PC-9 (cell line): ENCODE data around the gene SPARCL1. TPM values are rescaled to one million over a fixed set of nuclear protein-coding genes. Genes with fewer than 3 reads are reported as not detected.

ENCODE experiments used
- BruUV-seq: library from RNA; stranded (reverse); fragments of 400-500 nt; replicated peaks from 2 replicates; lab custom pipeline; 2021; lab: Mats Ljungman, UMichigan
- CTCF ChIA-PET: fragments of 300-600 bp; sonication (Branson Sonifier 250); formaldehyde crosslinking; loops from one replicate; lab custom pipeline; 2022; ENCODE audit warnings: antibody characterized with exemption; lab: Charles Lee
- POLR2A ChIA-PET: fragments of 300-600 bp; sonication (Branson Sonifier 250); formaldehyde crosslinking; loops from one replicate; lab custom pipeline; 2022; ENCODE audit warnings: antibody characterized with exemption; ENCODE audit not compliant: unreplicated experiment; lab: Charles Lee
- DNase-seq, 2 experiments: peaks; one replicate each; pipeline versions ENCODE4 v3.0.0 to v3.0.0-alpha.2; 2015 to 2022; ENCODE audit warnings: mixed read lengths in 1 of 2
- H2AFZ ChIP-seq: fragments of 200-600 bp; sonication (generic); 2 replicates; pipeline ENCODE4 v1.8.1; 2017; ENCODE audit warnings: antibody characterized with exemption
- H3F3A ChIP-seq: fragments of 200-600 bp; sonication (generic); 2 replicates; pipeline ENCODE4 v1.8.1; 2017; ENCODE audit warnings: antibody characterized with exemption, mild to moderate bottlenecking, low read depth; ENCODE audit not compliant: insufficient read depth
- H3K27ac ChIP-seq: fragments of 200-600 bp; sonication (generic); 2 replicates; pipeline ENCODE4 v1.6.1; 2016; ENCODE audit warnings: mixed run types
- H3K27me3 ChIP-seq: fragments of 200-600 bp; sonication (generic); 2 replicates; pipeline ENCODE4 v1.6.1; 2016; ENCODE audit warnings: low read depth, mixed run types; ENCODE audit not compliant: insufficient read depth
- H3K36me3 ChIP-seq: fragments of 200-600 bp; sonication (generic); 2 replicates; pipeline ENCODE4 v1.6.1; 2016; ENCODE audit warnings: low read depth, mixed run types
- H3K4me1 ChIP-seq: fragments of 200-600 bp; sonication (generic); replicated peaks from 2 replicates; pipeline ENCODE4 v1.6.1; 2016; ENCODE audit warnings: mixed run types; ENCODE audit not compliant: insufficient read depth
- H3K4me2 ChIP-seq: fragments of 200-600 bp; sonication (generic); 2 replicates; pipeline ENCODE4 v1.6.1; 2017; ENCODE audit warnings: mixed run types
- H3K4me3 ChIP-seq: fragments of 200-600 bp; sonication (generic); 2 replicates; pipeline ENCODE4 v1.6.1; 2016; ENCODE audit warnings: mixed run types
- H3K79me2 ChIP-seq: fragments of 200-600 bp; sonication (generic); 2 replicates; pipeline ENCODE4 v1.6.1; 2017; ENCODE audit warnings: low read depth, mixed run types
- H3K9me2 ChIP-seq: fragments of 200-600 bp; sonication (generic); 2 replicates; pipeline ENCODE4 v1.8.1; 2017; ENCODE audit warnings: mild to moderate bottlenecking; ENCODE audit not compliant: insufficient read depth
- H3K9me3 ChIP-seq: fragments of 200-600 bp; sonication (generic); 2 replicates; pipeline ENCODE4 v1.8.1; 2016; ENCODE audit warnings: low read depth; ENCODE audit not compliant: insufficient read depth
- H4K20me1 ChIP-seq: fragments of 200-600 bp; sonication (generic); 2 replicates; pipeline ENCODE4 v1.8.1; 2017; ENCODE audit not compliant: insufficient read depth
- CTCF ChIP-seq: fragments of 200-600 bp; sonication (generic); conservative IDR thresholded peaks from 2 replicates; pipeline ENCODE4 v1.6.1; 2017; ENCODE audit warnings: mixed run types, antibody characterized with exemption, mild to moderate bottlenecking, moderate library complexity
- EZH2 ChIP-seq: fragments of 200-600 bp; sonication (generic); IDR thresholded peaks from 2 replicates; pipeline ENCODE4 v1.8.0; 2017; ENCODE audit warnings: antibody characterized with exemption, low read depth
- intact Hi-C: fragments of 100-400 bp; cut with micrococcal nuclease; formaldehyde crosslinking; loops from one replicate; pipeline ENCODE4 v1.10.0; 2022; ENCODE audit not compliant: unreplicated experiment
- total RNA-seq: library from RNA; stranded (reverse); gene quantifications from 2 replicates; pipeline ENCODE4 v1.2.3, GENCODE V29; 2021

SPARCL1 gene
- total RNA-seq, 1 experiment from 2014 or later: not detected

GRCh38 chr4:87521757-87522374, 7.3 kb downstream of the SPARCL1 start:
- Histone ChIP-seq H3F3A (peaks cover 16% of the 10 kb centered on the region; the same call in 1 of the 2 replicates), H3K4me3 (no peak overlapping the region; the same call in 1 of the 2 replicates), H3K79me2 (no peaks in the 10 kb centered on the region), H4K20me1 (no peaks in the 10 kb centered on the region), H3K4me2 (peak overlapping the region; percentile 41), H3K9me2 (no peaks in the 10 kb centered on the region), H3K36me3 (no peaks in the 10 kb centered on the region), H2AFZ (peak overlapping the region; percentile 60; the same call in 1 of the 2 replicates), H3K4me1 (peaks cover 26% of the 10 kb centered on the region), H3K9me3 (no peaks in the 10 kb centered on the region; the same call in 1 of the 2 replicates), H3K27me3 (no peaks in the 10 kb centered on the region), H3K27ac (peak overlapping the region; percentile 88)
- POLR2A ChIA-PET: interaction anchor here (0.6 to 0.7 kb wide), 2 partner anchors 345 to 533 kb away, joined by 3 to 4 read pairs; no protein-coding TSS in a partner anchor
- CTCF ChIA-PET: interaction anchor here (0.7 kb wide), 1 partner anchor 1080 kb away, joined by 3 read pairs; no protein-coding TSS in a partner anchor
- TF ChIP-seq CTCF (no peak), EZH2 (no peak)
- intact Hi-C loops: loop anchor here (5.0 kb wide), 1 partner anchor 250 kb away; no protein-coding TSS in a partner anchor
- BruUV-seq: no TSS peak
- DNase-seq: peak; percentile 21 to 92

- Histone ChIP-seq H3K36me3 (no peaks in the 10 kb centered on the region), H3K9me3 (no peaks in the 10 kb centered on the region; the same call in 1 of the 2 replicates), H3K9me2 (no peaks in the 10 kb centered on the region), H3K27me3 (no peaks in the 10 kb centered on the region), H3K4me3 (no peak overlapping the region; the same call in 1 of the 2 replicates), H3F3A (peaks cover 16% of the 10 kb centered on the region; the same call in 1 of the 2 replicates), H3K27ac (peak overlapping the region; percentile 88), H3K4me2 (peak overlapping the region; percentile 41), H3K79me2 (no peaks in the 10 kb centered on the region), H2AFZ (peak overlapping the region; percentile 60), H3K4me1 (peaks cover 26% of the 10 kb centered on the region), H4K20me1 (no peaks in the 10 kb centered on the region)
- no peak for TF ChIP-seq CTCF
- TF ChIP-seq EZH2: no peak
- POLR2A ChIA-PET: interaction anchor here (0.6 kb wide), 1 partner anchor 345 kb away, joined by 3 read pairs; no protein-coding TSS in a partner anchor
- BruUV-seq: no TSS peak
- no peak for DNase-seq
- CTCF ChIA-PET: interaction anchor here (0.7 kb wide), 1 partner anchor 1081 kb away, joined by 3 read pairs; no protein-coding TSS in a partner anchor
- intact Hi-C loops: loop anchor here (5.0 kb wide), 1 partner anchor 249 kb away; no protein-coding TSS in a partner anchor
Measured at GRCh38 chr4:87521319-87521718, 7.9 kb downstream of the SPARCL1 start.

- TF ChIP-seq CTCF: no peak
- no peak for TF ChIP-seq EZH2
Measured at GRCh38 chr4:87517621-87518020, 11.6 kb downstream of the SPARCL1 start.

More at GRCh38 chr4:87517621-87518020, 11.6 kb downstream of the SPARCL1 start:
- no peak overlapping the region for H3K4me2 ChIP-seq
- H2AFZ ChIP-seq: no peak overlapping the region
- H3K27ac ChIP-seq: no peak overlapping the region
- no peak for DNase-seq
- H3K4me3 ChIP-seq: no peak overlapping the region
- no peaks in the 10 kb centered on the region for H3K9me2 ChIP-seq
- POLR2A ChIA-PET: no interaction called here
- no peaks in the 10 kb centered on the region for H3K36me3 ChIP-seq
- H4K20me1 ChIP-seq: no peaks in the 10 kb centered on the region
- H3K79me2 ChIP-seq: no peaks in the 10 kb centered on the region
- CTCF ChIA-PET: no interaction called here
- intact Hi-C loops: no loop called here
- no peaks in the 10 kb centered on the region for H3K27me3 ChIP-seq
- H3K4me1 ChIP-seq: peaks cover 20% of the 10 kb centered on the region
- no peaks in the 10 kb centered on the region for H3K9me3 ChIP-seq
- peaks cover 12% of the 10 kb centered on the region; the same call in 1 of the 2 replicates for H3F3A ChIP-seq
- no TSS peak for BruUV-seq
